Heart right ventricle (tissue), 16 donors: ENCODE results near the gene CD99L2. TPM values are rescaled to one million over a fixed set of nuclear protein-coding genes. Genes with fewer than 3 reads are reported as not detected.

ENCODE experiments used
- ATAC-seq, 8 donors: fragments of 200-7000 bp; cut with Tn5 transposase; one replicate each; pipeline ENCODE4 v1.9.1; 2020; ENCODE audit warnings: mild to moderate bottlenecking in 8 of 8, moderate library complexity in 8 of 8, moderate number of reproducible peaks in 1 of 8
- DNase-seq, 2 donors: peaks; one replicate each; pipeline ENCODE4 v3.0.0-alpha.2; 2020
- H3K27ac ChIP-seq, 10 donors: fragments of 200-600 bp; sonication (generic) in 2 of 10; one replicate each; pipeline versions ENCODE4 v1.5.0 to v1.8.0; 2020 to 2022; ENCODE audit warnings: mild to moderate bottlenecking in 3 of 10
- H3K27me3 ChIP-seq, 7 donors: fragments of 200-600 bp; one replicate each; pipeline ENCODE4 v1.8.0; 2021 to 2022; ENCODE audit warnings: mild to moderate bottlenecking in 2 of 7
- H3K36me3 ChIP-seq, 9 donors: fragments of 200-600 bp; sonication (generic) in 1 of 9; one replicate each; pipeline versions ENCODE4 v1.5.0 to v1.8.0; 2020 to 2022; ENCODE audit warnings: mild to moderate bottlenecking in 2 of 9
- H3K4me1 ChIP-seq, 9 donors: fragments of 200-600 bp; sonication (generic) in 1 of 9; one replicate each; pipeline versions ENCODE4 v1.5.0 to v1.8.0; 2020 to 2022; ENCODE audit warnings: mild to moderate bottlenecking in 4 of 9
- H3K4me3 ChIP-seq, 10 donors: fragments of 200-600 bp; sonication (generic) in 2 of 10; one replicate each; pipeline versions ENCODE4 v1.5.0 to v1.8.0; 2020 to 2022; ENCODE audit warnings: mild to moderate bottlenecking in 7 of 10, moderate library complexity in 2 of 10
- H3K9me3 ChIP-seq, 11 donors: fragments of 200-600 bp in 10 of 11; sonication (generic) in 2 of 11; one replicate each; pipeline versions ENCODE4 v1.5.0 to v1.8.0; 2013 to 2022; ENCODE audit warnings: mild to moderate bottlenecking in 2 of 11, control low read depth in 1 of 11, moderate library complexity in 1 of 11
- CTCF ChIP-seq, 9 donors: fragments of 200-600 bp; sonication (generic) in 2 of 9; IDR thresholded peaks; one replicate each; pipeline versions ENCODE4 v1.5.0 to v1.8.0; 2021 to 2022; ENCODE audit warnings: antibody characterized with exemption in 9 of 9, mild to moderate bottlenecking in 5 of 9, moderate library complexity in 1 of 9
- WGBS, 2 donors: extraction: QIAGEN DNeasy Blood & Tissue Kit; methylation state at CpG; one replicate each; pipeline ENCODE4 v1.1.7; 2013; ENCODE audit warnings: inconsistent platforms in 1 of 2; 5-methylcytosine and 5-hydroxymethylcytosine counted together
- intact Hi-C, 10 donors: fragments of 100-400 bp; cut with DNase I; formaldehyde crosslinking; loops; one replicate each; pipeline versions ENCODE4 v1.11.1 to v1.14.2; 2022
- polyA plus RNA-seq, 2 donors: library from polyadenylated mRNA; stranded (reverse); fragments of 200-250 nt; gene quantifications; one replicate each; pipeline ENCODE4 v1.2.3, GENCODE V29; 2013
- total RNA-seq, 10 donors: library from RNA; stranded (reverse); fragmentation: NEBNext Ultra II Directional in 3 of 10; extraction: Animal tissue kit (Norgen Biotek cat#: 25700) in 3 of 10; gene quantifications; one replicate each; pipeline versions ENCODE4 v1.2.1 to v1.2.4, GENCODE V29; 2021 to 2023
- donor health status: Arrhythmogenic right ventricular cardiomyopathy.
- donor health status: ischemic (EF 13 %, LVEDD 7.1; RV severe dilation, severe dysfunction).
- donor health status: healthy with polysubstance abuse.
- donor health status: DM: no; HTN: yes; CAD: no.
- donor health status: DM: no; HTN: no; CAD: no.
- donor health status: ischemic (EF 25% LVEDD 6.9; RV normal size, moderate dysfunction).
- donor health status: ischemic (EF 25% LVEDD 5.7; RV mildly dilated, moderate dysfunction).
- donor health status: healthy.
- donor health status: DM: yes; HTN: yes; CAD: no.
- donor health status: Ischemic cardiomyopathy.
- donor health status: ischemic (EF 35%, LVEDD 5.7; RV mildly dilated, moderate dysfunction).
- donor health status: nonischemic (EF 11% LVEDD 7.7; RV severe dilation, severe dysfunction).
- donor health status: DM: yes; HTN: yes; CAD: no.
- donor health status: PGD.
- donor health status: ischemic (EF 29% LVEDD 5.4; RV normal size, mild dysfunction).
- donor health status: nonischemic (EF 23%, LVEDD 6.1; RV moderate dilation, normal function).

The CD99L2 gene
- total and polyA plus RNA-seq, 12 donors, result 32.6 to 122 (median 78.8) TPM

GRCh38 chrX:150752124-150752523, 146.3 kb downstream of the CD99L2 start:
- ATAC-seq (peak in 6 of 8 donors; percentile 18 to 69 (median 48)), DNase-seq (no peak)
- Histone ChIP-seq H3K27ac (peak overlapping the region in 4 of 10 donors; percentile 15 to 39 (median 34)), H3K36me3 (peaks cover 0 to 50% (median 0%) of the 10 kb centered on the region in 9 donors), H3K27me3 (no peaks in the 10 kb centered on the region), H3K4me1 (no peaks in the 10 kb centered on the region), H3K4me3 (no peak overlapping the region), H3K9me3 (no peaks in the 10 kb centered on the region)
- no peak for TF ChIP-seq CTCF (IDR thresholded peaks at IDR 0.05)
- 49 to 78% methylated on average over 3 of the region's 3 CpGs for WGBS, 2 donors
- intact Hi-C loops, result no loop called here

- Histone ChIP-seq H3K27me3 (no peaks in the 10 kb centered on the region), H3K36me3 (peaks cover 0 to 97% (median 4%) of the 10 kb centered on the region in 9 donors), H3K4me3 (no peak overlapping the region), H3K4me1 (peaks cover 0 to 4% (median 0%) of the 10 kb centered on the region in 9 donors), H3K27ac (peak overlapping the region in 1 of 10 donors; percentile 56), H3K9me3 (no peaks in the 10 kb centered on the region)
- DNase-seq (no peak), ATAC-seq (no peak)
- TF ChIP-seq CTCF (IDR thresholded peaks at IDR 0.05), result no peak
- intact Hi-C loops, result no loop called here
- WGBS, 2 donors, result 85 to 89% methylated on average over 9 of the region's 9 CpGs
Observed at GRCh38 chrX:150736475-150736874, 162.0 kb downstream of the CD99L2 start.

GRCh38 chrX:150731795-150732194, 166.7 kb downstream of the CD99L2 start:
- peaks cover 0 to 95% (median 5%) of the 10 kb centered on the region in 9 donors for H3K36me3 ChIP-seq
- no peak for TF ChIP-seq CTCF (IDR thresholded peaks at IDR 0.05)

GRCh38 chrX:150730719-150731118, 167.7 kb downstream of the CD99L2 start:
- WGBS, 2 donors, result 92 to 95% methylated on average over 6 of the region's 6 CpGs
- H3K36me3 ChIP-seq, result peaks cover 0 to 89% (median 5%) of the 10 kb centered on the region in 9 donors
- ATAC-seq (no peak), DNase-seq (no peak)
- H3K27ac ChIP-seq, result no peak overlapping the region
- peaks cover 0 to 5% (median 0%) of the 10 kb centered on the region in 9 donors for H3K4me1 ChIP-seq
- H3K9me3 ChIP-seq, result no peaks in the 10 kb centered on the region
- intact Hi-C loops, result no loop called here
- H3K4me3 ChIP-seq, result no peak overlapping the region
- no peak for TF ChIP-seq CTCF (IDR thresholded peaks at IDR 0.05)
- H3K27me3 ChIP-seq, result no peaks in the 10 kb centered on the region

More at GRCh38 chrX:150731795-150732194, 166.7 kb downstream of the CD99L2 start:
- no peak overlapping the region for H3K27ac ChIP-seq
- WGBS, 2 donors, result 92% methylated on average over 3 of the region's 3 CpGs
- H3K4me1 ChIP-seq, result peaks cover 0 to 8% (median 0%) of the 10 kb centered on the region in 9 donors
- peak in 1 of 8 donors; percentile 71 for ATAC-seq
- H3K4me3 ChIP-seq, result no peak overlapping the region
- no peaks in the 10 kb centered on the region for H3K27me3 ChIP-seq
- intact Hi-C loops, result no loop called here
- no peaks in the 10 kb centered on the region for H3K9me3 ChIP-seq
- peak in 1 of 2 donors; percentile 4 for DNase-seq
